Endothelial cell of umbilical vein (primary cell): ENCODE measurements around the gene TAF5L. TPM values are rescaled to one million over a fixed set of nuclear protein-coding genes. Genes with fewer than 3 reads are reported as not detected.
A peak's percentile ranks its signal among the peaks of the same experiment; 100 is the strongest.

Source experiments
- BruUV-seq: library from RNA; stranded (reverse); fragments of 400-500 nt; replicated peaks from 2 replicates; lab custom pipeline; 2021; lab: Mats Ljungman, UMichigan
- CTCF ChIA-PET: fragments of 300-600, 350-600 bp; sonication (Branson Sonifier 250); formaldehyde crosslinking; loops from one replicate; lab custom pipeline; 2021; ENCODE audit warnings: antibody characterized with exemption, inconsistent platforms; lab: Charles Lee
- POLR2A ChIA-PET: fragments of 300-600, 350-600 bp; sonication (Branson Sonifier 250); formaldehyde crosslinking; loops from one replicate; lab custom pipeline; 2021; ENCODE audit warnings: antibody characterized with exemption, inconsistent platforms; lab: Charles Lee
- DNase-seq: peaks from one replicate; pipeline ENCODE4 v3.0.0-alpha.2; 2011; ENCODE audit warnings: low read depth, low spot score
- FAIRE-seq: peaks from 2 replicates; lab custom pipeline; 2011; peaks lifted over from hg19 to GRCh38; lab: Jason Lieb, UNC
- H2AFZ ChIP-seq: 2 replicates; pipeline ENCODE4 v1.6.0; 2012; ENCODE audit warnings: low read depth, low read length, control low read depth, inconsistent platforms
- H3K27ac ChIP-seq: 2 replicates; pipeline ENCODE4 v1.5.1; 2011; ENCODE audit warnings: low read depth, mild to moderate bottlenecking, control low read depth, low read length, moderate library complexity; ENCODE audit not compliant: insufficient read depth
- H3K27me3 ChIP-seq, 2 experiments: 2 replicates each; pipeline versions ENCODE4 v1.6.0 to v1.6.1; 2011; ENCODE audit warnings: low read length in 2 of 2, mixed read lengths in 1 of 2; ENCODE audit not compliant: control insufficient read depth in 2 of 2, insufficient read depth in 2 of 2
- H3K36me3 ChIP-seq, 2 experiments: 2 replicates in 1 of 2; 3 replicates in 1 of 2; pipeline ENCODE4 v1.5.1; 2011; ENCODE audit warnings: low read length in 2 of 2, mild to moderate bottlenecking in 1 of 2, moderate library complexity in 1 of 2; ENCODE audit not compliant: control insufficient read depth in 2 of 2, insufficient read depth in 2 of 2; ENCODE audit errors: extremely low read depth in 1 of 2
- H3K4me1 ChIP-seq: 3 replicates; pipeline ENCODE4 v1.5.1; 2011; ENCODE audit warnings: mild to moderate bottlenecking, low read length; ENCODE audit not compliant: control insufficient read depth, insufficient read depth; ENCODE audit errors: extremely low read depth
- H3K4me2 ChIP-seq: 2 replicates; pipeline ENCODE4 v1.6.1; 2011; ENCODE audit warnings: low read length, control low read depth, mixed read lengths; ENCODE audit not compliant: insufficient read depth
- H3K4me3 ChIP-seq, 3 experiments: fragments of 200-600 bp in 1 of 3; sonication (generic), shearing (Covaris generic) in 1 of 3; replicated peaks in 1 of 3; 2 replicates each; pipeline ENCODE4 v1.5.1; 2011 to 2016; ENCODE audit warnings: control low read depth in 3 of 3, low read length in 3 of 3, mild to moderate bottlenecking in 2 of 3, inconsistent platforms in 1 of 3, low read depth in 1 of 3, moderate library complexity in 1 of 3; ENCODE audit not compliant: insufficient read depth in 1 of 3
- H3K79me2 ChIP-seq: 2 replicates; pipeline ENCODE4 v1.6.0; 2012; ENCODE audit warnings: low read length, inconsistent platforms; ENCODE audit not compliant: control insufficient read depth, insufficient read depth
- H3K9ac ChIP-seq: replicated peaks from 2 replicates; pipeline ENCODE3; 2011; ENCODE audit warnings: low read length, control low read depth; ENCODE audit not compliant: insufficient read depth; ENCODE audit errors: extremely low read depth
- H3K9me1 ChIP-seq: replicated peaks from 3 replicates; pipeline ENCODE4 v1.6.0; 2011; ENCODE audit warnings: mild to moderate bottlenecking, low read length; ENCODE audit not compliant: control insufficient read depth, insufficient read depth; ENCODE audit errors: extremely low read depth
- H3K9me3 ChIP-seq: replicated peaks from 2 replicates; pipeline ENCODE4 v1.5.1; 2012; ENCODE audit warnings: low read length, inconsistent platforms; ENCODE audit not compliant: control insufficient read depth, insufficient read depth
- H4K20me1 ChIP-seq: replicated peaks from 2 replicates; pipeline ENCODE3; 2011; ENCODE audit warnings: mild to moderate bottlenecking, low read length; ENCODE audit not compliant: control insufficient read depth, insufficient read depth; ENCODE audit errors: extremely low read depth
- EZH2 ChIP-seq: IDR thresholded peaks from 2 replicates; pipeline ENCODE4 v1.6.1; 2012; ENCODE audit warnings: borderline replicate concordance, low read depth, mild to moderate bottlenecking, moderate library complexity, low read length, inconsistent platforms; ENCODE audit not compliant: severe bottlenecking
- FOS ChIP-seq: IDR thresholded peaks from 2 replicates; pipeline ENCODE4 v1.6.1; 2011; ENCODE audit warnings: mild to moderate bottlenecking, low read length, moderate library complexity, borderline replicate concordance; ENCODE audit not compliant: insufficient read depth
- GATA2 ChIP-seq: IDR thresholded peaks from 2 replicates; pipeline ENCODE4 v1.7.0; 2011; ENCODE audit warnings: low read depth, mild to moderate bottlenecking, moderate library complexity, mixed read lengths, low read length; ENCODE audit not compliant: insufficient read length, insufficient read depth
- JUN ChIP-seq: IDR thresholded peaks from 2 replicates; pipeline ENCODE4 v1.6.1; 2011; ENCODE audit warnings: borderline replicate concordance, low read depth; ENCODE audit not compliant: insufficient read length, insufficient read depth
- MYC ChIP-seq: IDR thresholded peaks from one replicate; pipeline ENCODE4 v1.6.1; 2011; ENCODE audit warnings: mild to moderate bottlenecking, low read depth, low read length
- POLR2A ChIP-seq: IDR thresholded peaks from 2 replicates; pipeline ENCODE4 v1.6.1; 2012; ENCODE audit warnings: low read depth, mild to moderate bottlenecking, control low read depth, low read length
- POLR2AphosphoS5 ChIP-seq: IDR thresholded peaks from 2 replicates; pipeline ENCODE4 v1.6.1; 2012; ENCODE audit warnings: low read depth, mild to moderate bottlenecking, control low read depth, low read length, moderate library complexity; ENCODE audit not compliant: insufficient read depth
- dilution Hi-C: fragments of 300-500 bp; cut with MboI; formaldehyde crosslinking; loops from one replicate; pipeline ENCODE4 v1.15.0; 2019; ENCODE audit warnings: low sequenced_read_pairs; ENCODE audit not compliant: extremely low pct_ligation_motif_present
- intact Hi-C: fragments of 100-400 bp; cut with micrococcal nuclease; formaldehyde crosslinking; loops from one replicate; pipeline ENCODE4 v1.10.0; 2022
- polyA plus RNA-seq, 4 experiments: library from polyadenylated mRNA; depleted of rRNA in 3 of 4; stranded (reverse) in 3 of 4; unstranded in 1 of 4; fragments of >200 nt; gene quantifications; 2 replicates each; pipeline versions ENCODE4 v1.2.1 to v1.2.3, GENCODE V29; 2011 to 2012; ENCODE audit warnings: missing spikeins in 1 of 4
- total RNA-seq: library from RNA; stranded (reverse); gene quantifications from 2 replicates; pipeline ENCODE4 v1.2.3, GENCODE V29; 2021
- TF ChIP-seq, protein P1 (sequence below): IDR thresholded peaks from 2 replicates; pipeline ENCODE4 v1.6.1; 2011; ENCODE audit not compliant: insufficient read depth, insufficient read length
- TF ChIP-seq, protein P2 (sequence below), 2 donors: IDR thresholded peaks; 1 replicate in 1 of 2; 2 replicates in 1 of 2; pipeline ENCODE4 v1.5.1; 2011; ENCODE audit warnings: low read length in 2 of 2, mild to moderate bottlenecking in 2 of 2, moderate library complexity in 2 of 2, control low read depth in 1 of 2, inconsistent platforms in 1 of 2, low read depth in 1 of 2; ENCODE audit not compliant: insufficient read depth in 1 of 2; ENCODE audit errors: extremely low read depth in 1 of 2

Gene TAF5L
- total and polyA plus RNA-seq, 2 donors (not counting 3 experiments of a cell fraction or from before 2014, with no cell fraction given) = 21.1 to 24.8 TPM

DNA sequence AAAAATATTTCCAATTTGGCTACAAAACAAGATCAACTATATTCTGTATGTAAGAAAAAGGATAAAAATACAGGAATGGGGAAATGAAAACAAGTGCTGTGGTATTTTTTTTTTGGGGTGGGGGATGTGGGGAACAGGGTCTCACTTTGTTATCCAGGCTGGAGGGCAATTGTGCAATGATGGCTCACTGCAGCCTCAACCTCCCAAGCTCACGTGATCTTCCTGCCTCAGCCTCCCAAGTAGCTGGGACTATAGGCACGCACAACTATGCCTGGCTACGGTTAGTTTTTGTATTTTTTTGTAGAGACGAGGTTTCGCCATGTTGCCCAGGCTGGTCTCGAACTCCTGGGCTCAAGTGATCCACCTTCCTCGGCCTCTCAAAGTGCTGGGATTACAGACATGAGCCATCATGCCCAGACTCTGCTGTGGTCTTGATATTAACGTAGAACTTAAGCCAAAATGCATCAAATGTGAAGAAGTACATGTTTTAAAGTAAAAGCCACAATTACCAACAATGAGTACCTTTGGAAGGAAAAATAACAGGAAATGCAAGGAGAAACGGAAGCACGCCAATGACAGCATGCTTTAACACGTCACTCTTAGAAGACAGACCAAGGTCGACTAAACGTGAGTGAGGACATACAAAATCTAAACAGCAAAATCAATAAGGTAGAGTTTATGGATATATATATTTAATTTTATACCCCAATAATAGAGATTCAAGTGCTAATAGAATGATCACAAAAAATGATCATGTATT lies 58.6 kb downstream of the TAF5L start:
- POLR2A ChIA-PET = no interaction called here
- dilution Hi-C loops = no loop called here
- TF ChIP-seq, protein P1, sequence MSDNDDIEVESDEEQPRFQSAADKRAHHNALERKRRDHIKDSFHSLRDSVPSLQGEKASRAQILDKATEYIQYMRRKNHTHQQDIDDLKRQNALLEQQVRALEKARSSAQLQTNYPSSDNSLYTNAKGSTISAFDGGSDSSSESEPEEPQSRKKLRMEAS = no peak
- TF ChIP-seq POLR2AphosphoS5 = no peak
- TF ChIP-seq JUN = peak; percentile 12

DNA sequence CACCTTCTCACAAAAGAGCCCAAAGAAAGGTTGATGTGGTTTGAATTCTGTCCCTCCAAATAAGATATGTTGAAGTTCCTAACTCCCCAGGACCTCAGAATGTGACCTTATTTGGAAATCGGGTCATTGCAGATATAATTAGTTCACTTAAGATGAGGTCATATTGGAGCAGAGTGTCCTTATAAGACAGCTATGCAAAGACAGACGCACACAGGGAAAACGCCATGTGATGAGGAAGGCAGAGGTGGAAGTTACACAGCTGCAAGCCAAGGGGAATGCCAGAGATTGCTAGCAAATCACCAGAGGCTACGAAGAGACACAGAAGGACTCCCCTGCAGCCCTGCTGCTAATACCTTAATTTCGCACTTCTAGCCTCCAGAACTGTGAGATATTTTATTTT lies 62.2 kb downstream of the TAF5L start:
- BruUV-seq = no TSS peak
- FAIRE-seq = no peak

More for the DNA sequence above, 58.6 kb downstream of the TAF5L start:
- CTCF ChIA-PET = no interaction called here
- no TSS peak for BruUV-seq
- H3K9me1 ChIP-seq = no peaks in the 10 kb centered on the region
- intact Hi-C loops = no loop called here
- H4K20me1 ChIP-seq = no peaks in the 10 kb centered on the region
- DNase-seq = no peak
- no peak overlapping the region for H3K9ac ChIP-seq
- no peaks in the 10 kb centered on the region for H3K27me3 ChIP-seq
- H3K36me3 ChIP-seq = no peaks in the 10 kb centered on the region
- H3K4me1 ChIP-seq = no peaks in the 10 kb centered on the region
- H3K27ac ChIP-seq = no peak overlapping the region
- H2AFZ ChIP-seq = no peak overlapping the region
- H3K4me3 ChIP-seq = no peak overlapping the region
- no peak overlapping the region for H3K4me2 ChIP-seq
- no peaks in the 10 kb centered on the region for H3K79me2 ChIP-seq
- peak; percentile 28 for FAIRE-seq
- no peaks in the 10 kb centered on the region for H3K9me3 ChIP-seq

More for the DNA sequence above, 62.2 kb downstream of the TAF5L start:
- Histone ChIP-seq H3K27me3 (no peaks in the 10 kb centered on the region), H3K27ac (no peak overlapping the region), H3K9me1 (no peaks in the 10 kb centered on the region), H3K4me3 (no peak overlapping the region), H3K79me2 (no peaks in the 10 kb centered on the region), H3K36me3 (no peaks in the 10 kb centered on the region), H3K9ac (no peak overlapping the region), H2AFZ (no peak overlapping the region), H3K4me2 (no peak overlapping the region), H3K9me3 (no peaks in the 10 kb centered on the region), H4K20me1 (no peaks in the 10 kb centered on the region), H3K4me1 (peaks cover 4% of the 10 kb centered on the region)
- ChIA-PET CTCF (interaction anchor here (0.5 kb wide), 1 partner anchor 751 kb away, joined by 3 read pairs; no protein-coding TSS in a partner anchor), POLR2A (interaction anchor here (0.6 kb wide), 1 partner anchor 61 kb away, joined by 5 read pairs; no protein-coding TSS in a partner anchor)
- TF ChIP-seq, protein P2, sequence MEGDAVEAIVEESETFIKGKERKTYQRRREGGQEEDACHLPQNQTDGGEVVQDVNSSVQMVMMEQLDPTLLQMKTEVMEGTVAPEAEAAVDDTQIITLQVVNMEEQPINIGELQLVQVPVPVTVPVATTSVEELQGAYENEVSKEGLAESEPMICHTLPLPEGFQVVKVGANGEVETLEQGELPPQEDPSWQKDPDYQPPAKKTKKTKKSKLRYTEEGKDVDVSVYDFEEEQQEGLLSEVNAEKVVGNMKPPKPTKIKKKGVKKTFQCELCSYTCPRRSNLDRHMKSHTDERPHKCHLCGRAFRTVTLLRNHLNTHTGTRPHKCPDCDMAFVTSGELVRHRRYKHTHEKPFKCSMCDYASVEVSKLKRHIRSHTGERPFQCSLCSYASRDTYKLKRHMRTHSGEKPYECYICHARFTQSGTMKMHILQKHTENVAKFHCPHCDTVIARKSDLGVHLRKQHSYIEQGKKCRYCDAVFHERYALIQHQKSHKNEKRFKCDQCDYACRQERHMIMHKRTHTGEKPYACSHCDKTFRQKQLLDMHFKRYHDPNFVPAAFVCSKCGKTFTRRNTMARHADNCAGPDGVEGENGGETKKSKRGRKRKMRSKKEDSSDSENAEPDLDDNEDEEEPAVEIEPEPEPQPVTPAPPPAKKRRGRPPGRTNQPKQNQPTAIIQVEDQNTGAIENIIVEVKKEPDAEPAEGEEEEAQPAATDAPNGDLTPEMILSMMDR (IDR thresholded peaks at IDR 0.05; ENCODE audit: extremely low read depth in 1 of 2, insufficient read depth in 1 of 2, low read depth in 1 of 2, low read length in 2 of 2) = no peak
- TF ChIP-seq POLR2A = no peak
- no peak for TF ChIP-seq POLR2AphosphoS5
- no peak for TF ChIP-seq JUN
- no peak for TF ChIP-seq MYC
- TF ChIP-seq, protein P1 = no peak
- no peak for TF ChIP-seq FOS
- no peak for TF ChIP-seq GATA2
- TF ChIP-seq EZH2 = no peak
- dilution Hi-C loops = no loop called here
- intact Hi-C loops = no loop called here
- DNase-seq = no peak
